GM19397 (cell line): ENCODE measurements around the gene SH3GLB2.
"Not testable (repeated sequence)": the region's sequence is repeated elsewhere in the genome, so short reads cannot be mapped to it uniquely, and the experiment has no call there.

ENCODE experiments used
- ATAC-seq: cut with Tn5 transposase; IDR thresholded peaks from one replicate; pipeline ENCODE4 v1.9.1; 2021; ENCODE audit warnings: mild to moderate bottlenecking, moderate library complexity; ENCODE audit not compliant: unreplicated experiment

The SH3GLB2 gene

DNA sequence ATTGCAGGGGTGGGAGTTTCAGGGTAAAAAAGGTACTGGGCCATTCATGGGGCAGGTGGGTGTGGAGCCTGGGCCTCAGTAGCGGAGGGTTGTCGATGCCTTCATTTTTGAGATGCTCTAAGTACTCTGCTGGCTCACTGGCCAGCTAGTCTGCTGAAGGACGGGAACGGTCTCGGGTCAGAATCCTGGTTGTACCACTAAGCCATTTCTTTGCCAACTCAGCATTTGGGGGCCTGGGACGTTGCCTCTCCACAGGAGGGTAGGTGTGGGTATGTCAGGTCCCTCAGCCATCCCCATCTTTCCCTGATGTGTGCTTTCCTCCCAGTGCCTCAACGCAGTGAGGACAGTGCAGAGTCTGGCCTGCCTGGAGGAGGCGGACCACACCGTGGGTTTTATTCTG lies 25.1 kb downstream of the SH3GLB2 start:
- ATAC-seq: no peak

DNA sequence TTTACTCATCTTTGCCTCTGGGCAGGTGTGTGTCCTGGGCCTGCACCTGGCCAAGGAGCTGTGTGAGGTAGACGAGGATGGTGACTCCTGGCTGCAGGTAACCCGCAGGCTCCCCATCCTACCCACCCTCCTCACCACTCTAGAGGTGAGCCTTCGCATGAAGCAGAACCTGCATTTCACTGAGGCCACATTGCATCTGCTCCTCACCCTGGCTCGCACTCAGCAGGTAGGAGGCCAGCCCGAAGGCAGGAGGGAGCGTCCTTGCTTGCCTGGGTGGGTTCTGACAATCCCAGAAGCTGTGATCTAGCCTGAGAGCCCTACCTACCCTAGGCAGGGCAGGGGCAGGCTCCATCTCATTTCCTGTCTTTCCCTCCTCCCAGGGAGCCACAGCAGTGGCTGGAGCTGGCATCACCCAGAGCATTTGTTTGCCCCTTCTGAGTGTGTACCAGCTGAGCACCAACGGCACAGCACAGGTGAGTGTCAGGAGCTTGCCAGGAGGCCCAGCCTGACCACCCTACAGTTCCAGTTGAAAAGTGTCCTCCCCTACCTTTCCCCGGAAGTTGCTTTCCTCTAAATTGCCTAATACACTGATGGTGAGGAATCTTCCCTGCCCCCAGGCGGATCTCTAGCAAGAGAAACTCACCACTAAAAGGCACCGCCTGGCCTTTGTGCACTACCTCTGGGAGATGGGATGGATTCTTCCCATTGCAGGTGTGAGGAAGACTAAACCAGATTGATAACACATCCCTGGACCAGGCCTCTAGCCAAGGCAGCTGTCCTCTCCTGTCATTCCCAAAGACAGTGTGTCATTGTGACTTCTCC lies 26.4 kb downstream of the SH3GLB2 start:
- no peak for ATAC-seq

DNA sequence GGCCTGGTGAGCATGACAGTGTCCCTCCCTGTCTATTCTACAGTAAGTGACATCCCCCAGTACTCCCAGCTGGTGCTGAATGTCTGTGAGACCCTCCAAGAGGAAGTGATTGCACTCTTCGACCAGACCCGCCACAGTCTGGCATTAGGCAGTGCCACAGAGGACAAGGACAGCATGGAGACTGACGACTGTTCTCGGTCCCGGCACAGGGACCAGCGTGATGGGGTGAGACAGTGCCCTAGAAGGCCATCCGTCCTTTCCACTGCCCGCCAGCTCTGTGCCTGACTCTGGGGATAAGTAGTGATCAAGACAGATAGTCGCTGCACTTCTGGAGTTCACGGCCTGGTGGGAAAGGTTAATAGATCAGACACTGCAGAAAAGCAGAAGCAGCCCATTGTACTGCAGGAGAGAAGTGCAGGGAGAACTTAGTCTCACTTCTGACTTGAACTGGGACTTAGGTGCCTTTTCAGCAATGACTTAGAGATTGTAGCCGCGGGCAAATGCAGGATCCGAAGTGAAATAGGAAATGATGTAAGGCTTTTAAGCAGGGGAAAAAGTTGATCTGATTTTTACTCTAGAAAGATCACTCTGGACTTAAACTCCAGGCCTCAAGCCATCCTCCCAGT lies 28.4 kb downstream of the SH3GLB2 start:
- no peak for ATAC-seq

DNA sequence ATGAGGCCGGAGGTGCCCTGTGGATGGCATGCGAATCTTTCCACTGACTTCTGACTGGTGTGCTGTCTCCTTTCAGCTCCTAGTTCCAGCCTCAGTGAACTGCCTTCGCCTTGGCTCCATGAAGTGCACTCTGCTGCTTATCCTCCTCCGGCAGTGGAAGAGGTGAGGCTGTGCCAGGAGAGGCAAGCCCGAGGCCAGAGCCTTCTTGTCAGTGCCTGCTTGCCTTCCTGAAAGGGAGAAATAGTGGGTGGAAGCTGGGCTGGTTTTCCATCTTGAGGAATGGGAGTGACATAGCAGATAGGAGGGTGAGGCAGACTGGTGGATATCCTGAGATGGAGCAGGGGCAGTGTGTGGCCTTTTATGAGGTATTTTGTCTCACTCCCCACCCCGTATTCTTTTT lies 29.7 kb downstream of the SH3GLB2 start:
- no peak for ATAC-seq

DNA sequence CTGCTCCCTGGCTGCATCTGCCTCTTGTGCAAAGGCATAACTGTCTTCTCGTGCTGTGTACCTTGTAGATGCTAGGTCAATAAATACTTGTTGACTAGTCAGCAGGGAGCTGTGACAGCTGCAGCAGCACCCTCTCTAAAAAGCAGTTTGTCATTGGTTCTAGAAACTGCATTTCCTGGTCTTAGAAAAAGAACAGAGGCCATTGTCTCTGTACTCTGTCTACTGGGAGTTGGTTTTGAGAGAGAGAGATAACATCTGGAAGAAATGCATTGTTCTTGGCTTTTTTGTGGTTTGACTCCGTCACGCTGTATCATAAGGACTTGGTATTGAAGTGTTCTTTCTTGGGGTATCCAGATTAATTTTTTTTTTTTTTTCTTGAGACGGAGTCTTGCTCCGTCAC lies 32.3 kb downstream of the SH3GLB2 start:
- no peak for ATAC-seq

DNA sequence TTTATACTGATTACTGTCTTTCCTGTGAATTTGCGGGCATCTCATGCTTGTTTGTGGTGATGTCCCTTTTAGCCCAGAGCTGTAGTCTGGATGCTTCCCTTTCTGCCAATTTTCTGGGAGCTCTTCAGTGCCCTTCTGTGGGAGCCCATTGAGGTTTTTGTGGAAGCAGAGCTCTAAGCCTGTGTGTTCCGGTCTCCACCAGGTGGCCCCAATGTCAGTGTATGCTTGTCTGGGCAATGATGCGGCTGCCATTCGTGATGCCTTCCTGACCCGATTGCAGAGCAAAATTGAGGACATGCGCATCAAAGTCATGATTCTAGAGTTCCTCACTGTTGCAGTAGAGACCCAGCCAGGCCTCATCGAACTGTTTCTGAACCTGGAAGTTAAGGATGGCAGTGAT lies 35.1 kb downstream of the SH3GLB2 start:
- ATAC-seq: no peak

DNA sequence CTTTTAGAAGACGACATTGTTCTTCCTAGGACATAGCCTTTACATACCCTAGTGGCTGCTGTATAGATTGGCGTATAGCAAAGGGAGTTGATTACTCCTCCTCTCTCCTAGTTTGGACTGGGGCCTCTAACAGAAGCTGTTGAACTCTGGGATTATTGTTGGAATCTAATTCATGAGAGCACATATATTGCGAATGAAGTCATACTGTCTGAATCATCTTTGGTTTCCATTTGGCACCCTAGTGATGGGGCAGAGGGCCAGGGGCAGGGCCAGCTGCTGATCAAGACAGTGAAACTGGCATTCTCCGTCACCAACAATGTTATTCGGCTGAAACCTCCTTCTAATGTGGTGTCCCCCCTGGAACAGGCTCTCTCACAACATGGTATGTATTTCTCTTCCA lies 40.3 kb downstream of the SH3GLB2 start:
- ATAC-seq: no peak

DNA sequence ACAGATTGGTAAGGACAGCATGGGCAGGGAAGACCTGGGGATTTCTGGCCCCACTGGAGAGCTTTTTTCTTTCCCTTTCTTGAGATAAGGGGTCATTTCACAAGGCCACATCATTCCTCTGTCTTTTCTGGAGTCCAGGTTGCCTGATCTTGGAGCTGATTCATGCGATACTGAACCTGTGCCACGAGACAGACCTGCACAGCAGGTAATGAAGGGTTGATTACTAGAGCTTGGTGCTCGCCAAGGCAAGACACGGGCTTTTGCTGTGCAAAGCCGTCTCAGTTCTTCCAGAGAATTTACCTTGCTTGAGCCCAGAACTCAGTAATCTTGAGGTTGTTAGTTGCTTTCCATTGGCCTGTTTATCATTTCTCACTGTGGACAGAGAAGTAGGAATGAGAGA lies 41.5 kb downstream of the SH3GLB2 start:
- no peak for ATAC-seq

DNA sequence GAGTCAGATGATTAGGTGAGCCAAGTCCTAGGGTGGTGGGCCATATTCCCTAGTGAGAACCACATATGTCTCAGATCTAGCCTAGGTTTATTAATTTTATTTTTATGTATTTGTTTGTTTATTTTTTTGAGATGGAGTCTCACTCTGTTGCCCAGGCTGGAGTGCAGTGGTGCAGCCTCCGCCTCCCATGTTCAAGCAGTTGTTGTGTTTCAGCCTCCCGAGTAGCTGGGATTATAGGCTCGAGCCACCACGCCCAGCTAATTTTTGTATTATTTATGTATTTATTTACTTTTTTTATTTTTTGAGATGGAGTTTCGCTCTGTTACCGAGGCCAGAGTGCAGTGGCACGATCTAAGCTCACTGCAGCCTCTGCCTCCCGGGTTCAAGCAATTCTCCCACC lies 44.6 kb downstream of the SH3GLB2 start:
- no peak for ATAC-seq

DNA sequence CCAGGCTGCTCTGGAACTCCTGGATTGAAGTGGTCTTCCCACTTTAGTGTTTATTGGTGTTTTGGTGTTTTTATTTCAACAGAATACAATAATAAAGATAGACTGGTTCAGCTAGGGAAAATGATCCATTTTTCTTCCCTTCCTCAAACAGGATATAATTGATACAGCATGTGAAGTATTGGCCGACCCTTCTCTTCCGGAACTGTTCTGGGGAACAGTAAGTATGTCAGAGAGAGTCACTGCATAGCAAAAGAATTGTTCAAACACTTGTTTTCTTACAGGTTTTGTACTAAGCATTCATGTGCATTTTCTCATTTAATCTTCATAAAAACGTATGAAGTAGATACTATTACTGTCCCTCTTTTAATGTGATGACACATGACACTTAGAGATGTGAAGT lies 49.0 kb downstream of the SH3GLB2 start:
- no peak for ATAC-seq

DNA sequence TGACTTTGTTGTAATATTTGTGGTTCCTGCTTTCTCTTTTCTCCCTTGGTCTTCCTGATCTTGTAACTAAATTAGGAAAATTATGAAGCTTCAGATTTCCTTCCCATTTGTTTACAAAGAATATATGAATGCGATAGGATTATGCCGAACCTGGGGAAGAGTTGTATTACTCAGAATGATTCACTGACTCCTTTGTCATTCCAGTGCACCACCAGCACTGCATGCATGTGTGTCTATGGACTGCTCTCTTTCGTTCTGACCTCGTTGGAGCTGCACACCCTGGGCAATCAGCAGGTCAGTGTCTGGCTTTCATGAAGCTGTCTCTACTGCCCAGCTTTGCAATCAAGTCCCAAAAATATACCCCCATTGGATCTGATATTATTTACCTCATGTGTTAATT lies 55.2 kb downstream of the SH3GLB2 start:
- no peak for ATAC-seq

DNA sequence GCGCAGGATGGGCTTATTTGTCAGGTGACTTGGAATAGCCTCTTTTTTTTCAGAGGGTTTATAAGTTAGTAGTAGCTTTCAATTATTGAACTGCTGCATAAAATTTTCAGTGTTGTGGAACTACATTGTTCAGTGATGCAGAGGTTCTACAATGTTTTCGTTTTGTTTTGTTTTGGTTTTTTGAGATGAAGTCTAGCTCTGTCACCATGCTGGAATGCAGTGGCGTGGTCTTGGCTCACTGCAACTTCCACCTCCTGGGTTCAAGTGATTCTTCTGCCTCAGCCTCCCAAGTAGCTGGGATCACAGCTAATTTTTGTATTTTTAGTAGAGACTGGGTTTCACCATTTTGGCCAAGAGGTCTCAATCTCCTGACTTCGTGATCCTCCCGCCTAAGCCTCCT lies 58.6 kb downstream of the SH3GLB2 start:
- no peak for ATAC-seq

DNA sequence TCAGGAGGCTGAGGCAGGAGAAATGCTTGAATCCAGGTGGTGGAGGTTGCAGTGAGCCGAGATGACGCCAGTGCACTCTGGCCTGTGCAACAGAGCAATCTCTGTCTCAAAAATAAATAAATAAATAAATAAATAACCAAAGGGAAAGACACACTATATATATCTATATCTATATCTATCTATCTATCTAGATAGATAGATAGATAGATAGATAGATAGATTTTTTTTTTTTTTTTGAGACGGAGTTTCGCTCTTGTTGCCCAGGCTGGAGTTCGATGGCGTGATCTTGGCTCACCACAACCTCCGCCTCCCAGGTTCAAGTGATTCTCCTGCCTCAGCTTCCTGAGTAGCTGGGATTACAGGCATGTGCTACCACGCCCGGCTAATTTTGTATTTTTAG lies 66.7 kb downstream of the SH3GLB2 start:
- ATAC-seq: not testable (repeated sequence)
